Effector CD4-positive, alpha-beta T cell (primary cell): ENCODE measurements around the gene NEO1.
"Not testable (repeated sequence)": the region's sequence is repeated elsewhere in the genome, so short reads cannot be mapped to it uniquely, and the experiment has no call there.

Experiments
- DNase-seq: peaks from one replicate; pipeline ENCODE4 v3.0.0-alpha.2; 2020

NEO1 gene

GRCh38 chr15:73268457-73268856 lies 216.2 kb downstream of the NEO1 start:
- DNase-seq: no peak

GRCh38 chr15:73270366-73271097 lies 218.3 kb downstream of the NEO1 start:
- no peak for DNase-seq

GRCh38 chr15:73273181-73274002 lies 221.1 kb downstream of the NEO1 start:
- peak; percentile 19 for DNase-seq

GRCh38 chr15:73275862-73276261 lies 223.6 kb downstream of the NEO1 start:
- no peak for DNase-seq

- no peak for DNase-seq
These were observed 230.5 kb downstream of the NEO1 start for GRCh38 chr15:73282567-73283365.

GRCh38 chr15:73283366-73283962 lies 231.2 kb downstream of the NEO1 start:
- DNase-seq: no peak

GRCh38 chr15:73284090-73284716 lies 231.9 kb downstream of the NEO1 start:
- no peak for DNase-seq

GRCh38 chr15:73286311-73286710 lies 234.0 kb downstream of the NEO1 start:
- no peak for DNase-seq

GRCh38 chr15:73287019-73287418 lies 234.8 kb downstream of the NEO1 start:
- no peak for DNase-seq

GRCh38 chr15:73291441-73291840 lies 239.2 kb downstream of the NEO1 start:
- no peak for DNase-seq

GRCh38 chr15:73293773-73294172 lies 241.5 kb downstream of the NEO1 start:
- no peak for DNase-seq

- no peak for DNase-seq
These were observed 243.5 kb downstream of the NEO1 start for GRCh38 chr15:73295630-73296286.

GRCh38 chr15:73296609-73297353 lies 244.5 kb downstream of the NEO1 start:
- no peak for DNase-seq

- no peak for DNase-seq
These were observed 246.4 kb downstream of the NEO1 start for GRCh38 chr15:73298522-73299245.

- not testable (repeated sequence) for DNase-seq
These were observed 248.0 kb downstream of the NEO1 start for GRCh38 chr15:73300286-73300685.

- no peak for DNase-seq
These were observed 251.4 kb downstream of the NEO1 start for GRCh38 chr15:73303636-73304035.

- no peak for DNase-seq
These were observed 253.3 kb downstream of the NEO1 start for GRCh38 chr15:73305331-73306211.

- DNase-seq: no peak
These were observed 256.0 kb downstream of the NEO1 start for GRCh38 chr15:73308305-73308704.

- DNase-seq: no peak
These were observed 261.6 kb downstream of the NEO1 start for GRCh38 chr15:73313861-73314260.
